Neural crest cell (in vitro differentiated cells): ENCODE data around the gene CNTNAP2. TPM values are rescaled to one million over a fixed set of nuclear protein-coding genes. Genes with fewer than 3 reads are reported as not detected.

Source experiments
- DNase-seq: peaks from one replicate; pipeline ENCODE4 v3.0.0; 2021; ENCODE audit warnings: low read depth, mixed read lengths, low spot score
- H3K27ac Mint-ChIP-seq: one replicate; pipeline ENCODE4 v1.8.0; 2021; ENCODE audit warnings: mild to moderate bottlenecking, mixed read lengths; ENCODE audit not compliant: unreplicated experiment
- H3K27me3 Mint-ChIP-seq: 2 replicates; pipeline ENCODE4 v1.8.0; 2021; ENCODE audit warnings: low read depth, mild to moderate bottlenecking, mixed read lengths
- H3K36me3 Mint-ChIP-seq: 2 replicates; pipeline ENCODE4 v1.8.0; 2021; ENCODE audit warnings: low read depth, mild to moderate bottlenecking, mixed read lengths
- H3K4me1 Mint-ChIP-seq: 2 replicates; pipeline ENCODE4 v1.8.0; 2021; ENCODE audit warnings: mixed read lengths
- H3K4me3 Mint-ChIP-seq: one replicate; pipeline ENCODE4 v1.8.0; 2021; ENCODE audit warnings: mild to moderate bottlenecking, mixed read lengths
- H3K9me3 Mint-ChIP-seq: 2 replicates; pipeline ENCODE4 v1.8.0; 2021; ENCODE audit warnings: mixed read lengths
- total RNA-seq: library from RNA; stranded (reverse); gene quantifications from 2 replicates; pipeline ENCODE4 v1.2.1, GENCODE V29; 2021
- TF ChIP-seq, protein P1 (sequence below): fragments of 200-600 bp; sonication (generic); conservative IDR thresholded peaks from 2 replicates; pipeline ENCODE4 v1.5.0; 2021; ENCODE audit warnings: antibody characterized with exemption, mild to moderate bottlenecking

Gene CNTNAP2
- total RNA-seq, 1 donor from 2014 or later = 12.9 TPM

DNA sequence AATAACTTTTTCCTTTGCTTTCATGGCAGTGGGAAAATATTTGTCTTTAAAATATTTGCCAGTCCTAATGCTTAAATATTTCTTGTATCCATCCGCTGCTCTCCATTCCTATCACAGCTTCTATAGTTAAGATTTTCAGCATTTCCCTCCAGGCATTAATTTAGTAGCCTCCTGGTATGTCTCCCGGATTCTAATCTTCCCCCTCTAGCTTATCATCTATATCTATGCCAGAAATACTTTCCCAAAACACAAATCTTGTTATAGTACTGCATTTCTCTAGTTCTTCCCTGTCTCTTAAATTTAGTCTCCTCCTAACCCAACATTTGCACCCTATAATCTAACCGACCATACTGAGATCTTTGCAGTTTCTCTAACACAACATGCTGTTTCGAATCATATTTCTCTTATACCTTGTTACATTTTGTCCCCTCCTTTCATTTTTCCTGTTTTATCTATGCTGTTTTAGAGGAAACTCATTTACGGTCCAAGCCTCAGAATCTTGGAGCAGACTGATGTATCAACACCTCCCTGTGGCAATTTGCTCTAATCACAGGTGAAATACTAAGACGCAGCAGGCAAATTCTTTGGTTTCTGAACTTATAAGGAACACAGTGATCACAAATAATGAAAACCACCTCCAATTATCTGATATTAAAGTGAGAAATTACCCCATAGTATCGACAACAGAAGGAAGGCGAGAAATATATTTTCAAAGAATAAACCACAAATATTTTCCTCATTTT lies 10.3 kb downstream of the CNTNAP2 start:
- DNase-seq = no peak
- TF ChIP-seq, protein P1, sequence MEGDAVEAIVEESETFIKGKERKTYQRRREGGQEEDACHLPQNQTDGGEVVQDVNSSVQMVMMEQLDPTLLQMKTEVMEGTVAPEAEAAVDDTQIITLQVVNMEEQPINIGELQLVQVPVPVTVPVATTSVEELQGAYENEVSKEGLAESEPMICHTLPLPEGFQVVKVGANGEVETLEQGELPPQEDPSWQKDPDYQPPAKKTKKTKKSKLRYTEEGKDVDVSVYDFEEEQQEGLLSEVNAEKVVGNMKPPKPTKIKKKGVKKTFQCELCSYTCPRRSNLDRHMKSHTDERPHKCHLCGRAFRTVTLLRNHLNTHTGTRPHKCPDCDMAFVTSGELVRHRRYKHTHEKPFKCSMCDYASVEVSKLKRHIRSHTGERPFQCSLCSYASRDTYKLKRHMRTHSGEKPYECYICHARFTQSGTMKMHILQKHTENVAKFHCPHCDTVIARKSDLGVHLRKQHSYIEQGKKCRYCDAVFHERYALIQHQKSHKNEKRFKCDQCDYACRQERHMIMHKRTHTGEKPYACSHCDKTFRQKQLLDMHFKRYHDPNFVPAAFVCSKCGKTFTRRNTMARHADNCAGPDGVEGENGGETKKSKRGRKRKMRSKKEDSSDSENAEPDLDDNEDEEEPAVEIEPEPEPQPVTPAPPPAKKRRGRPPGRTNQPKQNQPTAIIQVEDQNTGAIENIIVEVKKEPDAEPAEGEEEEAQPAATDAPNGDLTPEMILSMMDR = no peak
- H3K36me3 Mint-ChIP-seq = no peaks in the 10 kb centered on the region
- H3K9me3 Mint-ChIP-seq = no peaks in the 10 kb centered on the region
- no peak overlapping the region for H3K4me3 Mint-ChIP-seq
- no peak overlapping the region for H3K27ac Mint-ChIP-seq
- H3K4me1 Mint-ChIP-seq = no peaks in the 10 kb centered on the region
- H3K27me3 Mint-ChIP-seq = peaks cover 18% of the 10 kb centered on the region

DNA sequence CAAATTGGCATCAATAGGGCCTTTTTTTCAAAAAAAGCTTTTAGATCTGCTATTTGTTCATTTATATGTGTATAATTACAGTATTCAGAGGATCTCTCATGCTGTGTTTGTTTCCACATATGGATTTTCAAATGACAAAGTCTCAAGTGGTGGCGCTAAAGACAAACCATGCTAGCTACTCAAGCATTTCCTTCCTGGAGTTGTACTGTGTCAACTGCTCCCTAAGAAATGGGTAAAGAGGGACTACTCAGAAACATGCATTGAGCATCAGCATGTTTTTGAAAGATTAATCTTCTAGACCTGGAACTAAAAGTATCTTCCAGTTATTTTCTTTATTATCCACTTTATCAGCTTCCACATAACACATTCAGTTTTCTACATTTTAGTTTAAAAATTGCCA lies 12.7 kb downstream of the CNTNAP2 start:
- DNase-seq = no peak
- Mint-ChIP-seq H3K9me3 (no peaks in the 10 kb centered on the region), H3K4me3 (no peak overlapping the region), H3K27ac (no peak overlapping the region), H3K4me1 (no peaks in the 10 kb centered on the region), H3K36me3 (no peaks in the 10 kb centered on the region), H3K27me3 (peaks cover 10% of the 10 kb centered on the region)
- TF ChIP-seq, protein P1 = no peak

DNA sequence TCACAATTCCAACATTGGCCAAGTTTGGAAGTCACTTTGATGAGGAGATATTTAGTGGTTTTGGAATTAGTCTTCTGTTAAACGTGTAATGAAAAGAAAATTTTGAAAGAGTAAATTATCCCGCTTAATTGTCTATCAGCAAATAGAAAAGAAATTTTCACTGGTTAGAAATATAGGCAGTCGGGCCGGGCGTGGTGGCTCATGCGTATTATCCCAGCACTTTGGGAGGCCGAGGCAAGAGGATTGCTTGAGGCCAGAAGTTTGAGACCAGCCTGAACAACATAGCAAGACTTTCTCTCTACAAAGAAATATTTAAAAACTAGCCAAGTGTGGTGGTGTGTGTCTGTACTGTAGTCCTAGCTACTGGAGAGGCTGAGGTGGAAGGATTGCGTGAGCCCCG lies 13.4 kb downstream of the CNTNAP2 start:
- Mint-ChIP-seq H3K4me3 (no peak overlapping the region), H3K36me3 (no peaks in the 10 kb centered on the region), H3K27ac (no peak overlapping the region), H3K9me3 (no peaks in the 10 kb centered on the region), H3K4me1 (no peaks in the 10 kb centered on the region), H3K27me3 (peaks cover 10% of the 10 kb centered on the region)
- TF ChIP-seq, protein P1 = no peak
- no peak for DNase-seq

DNA sequence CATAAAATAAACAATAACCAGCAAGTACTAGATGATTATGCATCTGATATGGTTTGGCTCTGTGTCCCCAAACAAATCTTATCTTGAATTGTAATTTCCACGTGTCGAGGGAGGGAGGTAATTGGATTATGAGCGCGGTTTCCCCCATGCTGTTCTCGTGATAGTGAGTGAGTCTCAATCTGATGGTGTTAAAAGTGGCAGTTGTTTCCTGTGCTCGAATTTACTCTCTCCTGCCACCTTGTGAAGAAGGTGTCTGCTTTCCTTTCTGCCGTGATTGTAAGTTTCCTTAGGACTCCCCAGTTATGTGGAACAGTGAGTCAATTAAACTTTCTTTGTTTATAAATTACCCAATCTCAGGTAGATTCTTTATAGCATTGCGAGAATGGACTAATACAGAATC lies 15.1 kb downstream of the CNTNAP2 start:
- H3K4me1 Mint-ChIP-seq = no peaks in the 10 kb centered on the region
- DNase-seq = no peak
- H3K27me3 Mint-ChIP-seq = peaks cover 6% of the 10 kb centered on the region
- no peaks in the 10 kb centered on the region for H3K36me3 Mint-ChIP-seq
- no peak overlapping the region for H3K4me3 Mint-ChIP-seq
- H3K27ac Mint-ChIP-seq = no peak overlapping the region
- TF ChIP-seq, protein P1 = no peak
- H3K9me3 Mint-ChIP-seq = no peaks in the 10 kb centered on the region

DNA sequence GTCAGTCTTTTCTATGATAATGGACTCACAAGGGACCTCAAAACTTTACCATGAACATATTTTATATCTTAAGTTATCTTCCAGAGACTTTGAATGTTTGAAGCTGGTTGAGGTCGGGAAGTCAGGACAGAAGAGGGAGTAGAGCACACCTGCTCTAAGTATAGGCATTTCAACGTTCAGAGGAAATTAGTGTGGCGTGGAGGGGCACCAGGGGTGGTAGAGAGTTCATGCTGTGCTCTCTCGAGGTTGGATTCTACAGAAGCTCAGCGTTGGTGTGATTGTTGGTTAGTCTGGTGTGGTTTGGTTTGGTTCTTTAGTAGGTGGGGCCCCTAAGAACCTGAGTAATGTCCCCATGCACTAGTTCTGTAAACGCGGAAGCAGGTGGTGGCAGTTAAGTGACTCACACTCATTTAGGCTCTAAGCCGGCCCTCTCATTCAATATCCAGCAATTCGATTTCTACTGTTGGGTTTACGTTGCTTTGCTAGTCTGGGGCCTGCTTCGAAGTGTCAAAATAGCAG lies 19.8 kb downstream of the CNTNAP2 start:
- no peaks in the 10 kb centered on the region for H3K4me1 Mint-ChIP-seq
- H3K36me3 Mint-ChIP-seq = no peaks in the 10 kb centered on the region
- TF ChIP-seq, protein P1 = no peak
- no peak overlapping the region for H3K27ac Mint-ChIP-seq
- no peak for DNase-seq
- no peaks in the 10 kb centered on the region for H3K9me3 Mint-ChIP-seq
- H3K27me3 Mint-ChIP-seq = no peaks in the 10 kb centered on the region
- no peak overlapping the region for H3K4me3 Mint-ChIP-seq
